GM18507 (cell line): Measurements from ENCODE around the gene FGA.

ENCODE experiments used
- DNase-seq: peaks from one replicate; pipeline ENCODE4 v3.0.0; 2011; ENCODE audit warnings: low read depth; ENCODE audit not compliant: insufficient read length; ENCODE audit errors: extremely low spot score
- FAIRE-seq: peaks from 2 replicates; lab custom pipeline; 2011; peaks lifted over from hg19 to GRCh38; lab: Jason Lieb, UNC

FGA gene

DNA sequence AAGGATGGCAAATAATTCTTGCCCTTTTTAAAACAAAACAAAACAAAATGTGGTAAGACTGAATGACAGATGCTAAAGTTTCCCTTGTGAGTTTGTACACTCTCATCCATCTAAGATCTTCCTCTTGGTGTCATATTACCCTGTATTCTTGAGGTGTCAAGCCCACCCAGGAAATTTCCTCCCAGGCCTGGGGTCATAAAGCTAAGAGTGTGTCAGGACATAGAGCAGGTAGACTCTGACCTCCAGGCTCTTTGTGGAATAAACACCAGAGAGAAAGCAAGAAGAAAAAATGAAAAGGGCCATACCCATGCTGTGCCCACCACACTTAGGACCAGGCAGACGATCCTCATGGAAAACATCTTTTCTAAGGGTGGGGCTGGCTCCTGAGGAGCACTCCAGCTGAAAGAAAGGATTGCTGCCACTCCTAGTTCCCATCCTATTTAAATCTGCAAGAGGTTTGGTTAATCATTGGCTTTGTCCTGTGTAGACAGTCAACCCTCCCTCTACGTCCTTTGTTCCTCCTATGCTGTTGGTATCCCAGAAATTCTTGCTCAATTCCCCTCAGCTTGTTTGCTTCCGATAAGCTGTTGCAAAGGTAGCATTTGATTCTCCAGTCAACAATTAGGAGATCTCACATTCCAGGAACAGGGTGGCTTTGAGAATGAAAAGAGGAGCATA is at the start of gene FGA:
TSS of gene FGA (minus strand) at position 414 of the 678 bp plus-strand sequence. CDS start at position 359, 55 bp downstream.
- DNase-seq (no peak), FAIRE-seq (no peak)

DNA sequence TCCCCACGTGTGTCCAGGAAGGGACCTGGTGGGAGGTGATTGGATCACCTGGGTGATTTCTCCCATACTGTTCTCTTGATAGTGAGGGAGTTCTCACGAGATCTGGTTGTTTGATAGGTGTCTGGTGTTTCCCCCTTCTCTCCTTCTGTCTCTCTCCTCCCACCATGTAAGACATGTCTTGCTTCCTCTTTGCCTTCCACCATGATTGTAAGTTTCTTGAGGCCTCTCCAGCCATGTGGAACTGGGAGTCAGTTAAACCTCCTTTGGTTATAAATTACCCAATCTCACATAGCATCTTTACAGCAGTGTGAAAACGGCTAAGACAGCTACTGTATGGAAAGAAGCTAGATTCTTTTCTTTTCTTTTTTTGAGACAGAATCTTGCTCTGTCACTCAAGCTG is 43.5 kb upstream of the FGA start:
- DNase-seq (no peak), FAIRE-seq (peak; percentile 68)

DNA sequence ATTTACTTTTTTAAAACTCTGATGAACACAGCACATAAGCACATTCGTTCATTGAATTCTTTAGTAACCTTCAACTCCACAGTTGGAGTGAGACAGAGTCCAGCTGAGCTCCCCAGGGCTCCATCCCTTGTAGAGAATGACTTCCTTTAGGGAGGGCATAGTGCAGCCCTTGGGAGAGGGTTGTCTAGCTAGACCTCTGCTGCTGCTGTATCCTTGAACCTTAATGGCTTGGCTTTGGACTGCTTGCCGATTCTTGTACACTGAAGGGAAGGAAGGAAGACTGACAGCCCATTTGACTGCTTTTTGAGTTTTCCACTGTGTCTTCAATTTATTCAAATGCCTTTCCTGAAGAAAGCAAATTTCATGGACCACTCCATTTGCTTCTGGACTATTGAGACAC is 41.3 kb upstream of the FGA start:
- DNase-seq (no peak), FAIRE-seq (no peak)

DNA sequence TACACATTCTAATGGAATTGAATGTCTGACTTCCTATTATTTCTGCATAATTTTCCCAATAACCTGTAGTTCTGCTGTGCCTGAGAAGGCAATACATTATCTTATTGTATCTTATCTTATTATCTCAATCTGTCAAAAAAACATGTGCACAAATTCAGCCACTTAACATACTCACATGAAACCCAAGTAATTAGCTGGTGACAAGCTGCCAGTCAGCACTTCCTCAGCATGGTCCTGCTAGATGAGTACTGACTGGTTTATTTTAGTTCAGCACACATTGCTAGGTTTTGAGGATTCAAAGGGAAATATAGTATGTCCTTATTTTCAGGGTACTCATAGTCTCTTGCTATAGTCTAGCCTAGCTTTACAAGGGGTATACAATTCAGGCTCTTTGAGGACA is 39.8 kb upstream of the FGA start:
- FAIRE-seq: no peak

DNA sequence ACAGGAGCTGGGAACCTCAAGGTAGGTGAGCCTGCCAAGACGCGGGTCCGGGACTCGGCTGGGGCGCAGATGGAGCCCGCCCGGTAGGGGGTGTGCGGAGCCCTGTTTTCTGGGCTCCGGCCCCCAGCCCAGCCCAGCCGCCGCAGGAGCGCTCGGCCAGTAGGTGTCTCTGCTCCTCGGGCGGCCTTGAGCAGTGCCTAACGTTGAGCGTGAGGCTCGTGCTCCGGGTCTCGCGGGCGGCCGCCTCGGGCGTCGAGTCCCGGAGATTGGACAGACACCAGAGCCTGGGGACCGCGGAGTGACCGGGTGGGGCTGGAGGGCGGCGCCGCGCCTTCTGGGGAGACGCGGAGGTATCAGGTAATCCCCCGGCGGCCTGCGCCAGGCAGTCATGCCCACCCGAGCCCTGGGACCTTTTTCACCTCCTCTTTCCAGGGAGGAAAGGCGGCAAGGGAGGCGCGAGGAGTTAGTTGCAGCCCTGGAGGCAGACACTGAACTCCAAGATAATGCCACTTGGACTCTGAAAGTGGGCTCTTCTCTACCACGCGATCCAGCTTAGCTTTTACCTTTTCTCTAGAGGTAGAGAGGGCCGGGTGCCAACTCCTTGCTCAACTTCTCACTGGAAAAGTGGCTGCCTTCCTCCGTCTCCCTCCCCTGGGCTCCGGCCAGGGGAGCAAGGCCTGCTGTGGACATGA is 36.4 kb upstream of the FGA start:
- FAIRE-seq (no peak), DNase-seq (peak; percentile 18)

More for the DNA sequence above, 39.8 kb upstream of the FGA start:
- DNase-seq: no peak

DNA sequence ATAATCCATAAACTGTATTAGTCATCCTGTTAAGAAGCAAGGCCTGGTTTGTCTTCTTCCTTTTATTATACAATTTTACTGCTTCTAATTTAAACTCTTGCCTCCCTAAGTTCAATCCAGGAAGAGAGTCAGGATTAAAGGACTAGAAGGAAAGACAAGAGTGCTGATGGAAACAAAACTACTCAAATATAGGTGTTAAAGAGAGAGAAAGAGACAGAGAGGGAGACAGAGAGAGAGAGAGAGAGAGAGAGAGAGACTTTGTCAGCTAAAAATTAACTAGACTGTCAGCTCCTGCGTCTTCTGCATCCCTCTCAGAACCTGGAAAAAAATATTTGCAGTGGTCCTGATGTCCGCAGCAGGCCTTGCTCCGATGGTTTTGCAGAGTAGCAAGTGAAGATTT is 35.4 kb upstream of the FGA start:
- FAIRE-seq (no peak), DNase-seq (no peak)

DNA sequence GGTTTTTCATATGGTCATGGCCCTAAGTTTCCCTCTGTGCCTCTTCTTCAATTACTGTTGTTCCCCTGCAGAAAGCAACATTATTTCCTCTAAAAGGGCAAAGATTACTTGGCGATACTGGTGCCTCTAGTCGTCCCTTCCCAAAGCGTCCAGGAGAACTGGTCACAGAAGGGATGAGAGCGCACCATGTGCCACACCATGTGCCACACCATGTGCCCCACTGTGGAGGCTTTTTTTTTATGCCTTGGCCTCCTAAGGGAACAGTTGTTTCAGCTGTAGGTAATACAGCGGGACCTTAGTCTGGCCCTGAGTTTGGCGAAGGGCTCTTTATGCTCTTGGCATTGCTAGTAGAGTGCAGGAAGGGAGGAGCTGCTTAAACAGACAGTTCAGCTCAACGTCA is 33.5 kb upstream of the FGA start:
- FAIRE-seq: no peak

DNA sequence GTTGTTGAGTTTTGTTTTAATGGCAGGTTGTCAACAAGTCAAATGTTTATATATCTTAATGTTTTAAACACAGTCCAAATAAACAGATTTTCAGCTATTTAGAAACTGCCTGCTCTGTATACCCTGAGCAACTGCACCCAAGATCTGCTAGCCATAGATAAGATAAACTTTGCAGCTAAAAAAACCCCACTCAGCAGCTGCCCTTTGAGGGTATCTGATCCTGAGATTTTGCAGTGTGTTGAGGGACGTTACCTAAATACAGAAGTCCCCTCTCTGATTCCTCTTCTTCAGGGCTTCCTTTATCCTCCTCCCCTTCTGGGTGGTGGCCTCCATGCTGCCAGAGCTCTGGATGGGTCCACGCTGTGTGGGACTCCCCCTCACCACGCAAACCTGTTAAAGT is 32.9 kb upstream of the FGA start:
- DNase-seq (no peak), FAIRE-seq (no peak)

More for the DNA sequence above, 33.5 kb upstream of the FGA start:
- DNase-seq: no peak

DNA sequence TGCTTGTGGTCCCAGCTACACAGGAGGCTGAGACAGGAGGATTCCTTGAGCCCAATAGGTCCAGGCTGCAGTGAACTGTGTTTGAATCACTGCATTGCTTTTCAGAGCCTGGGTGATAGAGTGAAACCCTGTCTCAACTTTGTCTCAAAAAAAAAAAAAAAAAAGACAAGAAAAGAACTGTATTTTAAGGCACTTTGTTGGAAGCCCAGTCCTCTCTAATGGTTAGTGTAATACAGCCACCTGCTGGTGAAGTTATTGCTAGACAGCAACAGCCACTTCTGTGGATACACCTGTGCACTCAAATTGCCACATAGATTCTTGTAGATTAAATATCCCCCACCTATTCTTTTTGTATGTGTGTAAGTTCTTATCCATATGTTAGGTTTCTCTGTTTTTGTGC is 32.1 kb upstream of the FGA start:
- FAIRE-seq (peak; percentile 79), DNase-seq (no peak)

DNA sequence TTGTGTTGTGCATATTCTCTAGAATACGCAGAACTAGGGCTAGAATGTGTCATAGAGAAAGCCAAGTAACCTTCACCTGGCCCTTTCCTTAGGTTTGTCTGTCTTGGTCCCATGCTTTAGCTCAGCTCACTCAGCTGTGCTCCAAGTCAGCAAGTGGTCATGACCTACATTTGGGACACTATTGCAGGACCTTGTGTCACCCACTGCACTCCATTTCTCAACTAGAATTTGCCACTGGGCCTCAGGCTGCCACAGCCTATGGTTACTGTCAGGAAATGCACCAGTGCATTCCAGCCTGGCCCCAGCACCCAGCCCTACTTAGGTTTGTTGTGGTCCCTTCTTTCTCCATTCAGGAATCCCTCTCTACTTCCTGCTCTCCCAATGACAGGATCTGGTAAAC is 29.6 kb upstream of the FGA start:
- DNase-seq (no peak), FAIRE-seq (no peak)

DNA sequence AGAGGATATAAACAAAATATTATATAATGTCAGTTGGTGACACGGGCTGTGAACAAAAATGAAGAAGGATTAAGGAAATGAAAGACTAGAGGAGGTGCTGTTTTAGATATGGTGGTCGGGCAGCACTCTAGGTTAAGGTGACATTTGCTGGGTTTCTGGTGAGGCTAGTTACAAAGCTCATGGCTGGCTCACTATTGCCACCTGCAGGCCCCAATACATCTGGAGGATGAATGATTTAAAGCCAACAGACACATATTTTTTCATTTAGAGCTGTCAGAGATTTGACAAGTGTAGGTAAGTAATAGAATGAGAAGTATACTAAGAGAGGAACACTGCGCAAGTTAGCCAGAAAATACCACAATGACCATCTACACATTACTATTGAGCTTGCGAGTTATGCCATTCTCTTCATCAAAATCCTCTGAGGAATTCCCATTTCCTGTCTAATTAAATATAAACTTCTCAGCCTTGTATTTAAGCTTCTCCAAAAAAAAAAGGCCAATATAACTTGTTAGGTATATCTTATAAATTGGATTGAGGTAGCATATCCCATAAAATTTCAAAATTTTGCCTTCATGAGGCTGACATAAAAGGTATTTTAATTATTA is 28.3 kb upstream of the FGA start:
- FAIRE-seq: peak; percentile 78
- DNase-seq: no peak

DNA sequence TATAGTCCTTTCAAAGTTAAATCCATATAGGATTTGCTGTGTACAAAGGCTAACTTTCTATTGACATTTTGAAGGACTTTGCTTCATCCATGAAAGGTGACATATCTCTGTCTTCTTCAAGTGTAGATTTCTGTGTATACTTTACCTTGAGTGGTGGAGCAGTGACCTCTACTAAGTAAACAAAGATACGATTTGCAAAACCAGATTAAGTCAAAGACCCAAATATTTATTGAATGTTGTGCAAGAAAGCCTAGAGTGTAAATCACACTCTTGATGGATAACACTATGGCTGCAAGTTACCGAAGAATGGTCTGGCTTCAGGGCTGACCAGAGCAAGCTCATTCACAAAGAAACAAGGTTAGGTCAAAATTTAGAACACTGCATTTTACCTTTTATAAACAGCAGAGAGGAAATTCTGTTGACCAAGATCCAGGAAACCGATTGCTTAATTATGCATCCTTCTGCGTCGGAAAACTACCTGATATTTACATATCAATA is 27.3 kb upstream of the FGA start:
- DNase-seq: no peak
- no peak for FAIRE-seq

DNA sequence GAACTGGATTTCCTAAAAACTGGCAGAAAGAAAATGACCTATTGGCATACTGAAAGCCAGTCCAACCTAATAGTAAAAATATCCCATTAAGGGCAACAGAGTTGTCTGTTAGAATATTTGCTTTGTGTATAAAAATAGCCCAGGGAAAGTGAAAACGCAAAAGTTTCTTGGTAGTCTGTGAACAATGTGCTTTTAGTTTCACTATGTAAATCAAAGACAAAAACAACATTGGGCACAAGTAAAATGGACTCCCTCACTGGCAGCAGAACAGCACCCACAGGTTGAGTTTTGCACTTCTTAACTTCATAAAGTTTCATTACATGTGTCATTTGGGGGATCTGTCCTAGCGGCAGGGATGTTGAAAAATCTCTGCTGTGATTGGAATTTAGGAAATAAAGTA is 26.2 kb upstream of the FGA start:
- peak; percentile 85 for FAIRE-seq
- no peak for DNase-seq

DNA sequence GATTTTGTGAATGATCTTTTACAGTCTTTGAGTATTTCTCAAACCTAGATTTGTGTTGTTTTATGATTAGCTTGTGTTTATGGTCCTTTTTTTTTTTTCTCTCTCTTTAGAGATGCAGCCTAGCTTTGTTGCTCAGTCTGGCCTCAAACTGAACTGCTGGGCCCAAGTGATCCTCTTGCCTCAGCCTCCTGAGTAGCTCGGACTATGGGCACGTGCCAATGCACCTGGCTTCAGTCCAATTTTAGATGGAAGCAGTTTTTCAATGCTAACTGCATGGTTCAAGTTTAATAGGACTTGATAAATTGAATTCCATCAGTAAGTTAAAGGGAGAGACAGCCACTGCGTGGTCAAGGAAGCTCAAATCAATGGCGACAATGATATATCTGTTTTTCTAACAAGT is 25.7 kb upstream of the FGA start:
- DNase-seq: no peak
- no peak for FAIRE-seq

DNA sequence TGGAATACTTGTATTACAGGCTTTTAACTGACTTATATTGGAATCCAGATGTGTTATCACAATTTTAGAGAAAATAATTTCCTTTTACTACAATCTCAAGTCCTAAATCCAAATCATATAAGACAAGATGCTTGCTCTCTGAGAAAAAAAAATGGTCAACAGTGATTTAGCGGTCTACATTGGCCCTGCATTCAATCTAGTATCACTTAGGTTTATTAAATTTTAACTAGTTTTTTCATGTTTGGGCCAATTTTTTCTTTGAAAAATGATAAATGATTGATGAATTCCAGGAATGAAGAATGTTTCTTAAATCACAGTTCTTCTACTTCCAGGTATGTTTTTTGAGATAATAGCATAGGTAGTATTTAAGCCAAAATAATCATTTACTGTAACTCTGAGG is 24.7 kb upstream of the FGA start:
- FAIRE-seq (no peak), DNase-seq (no peak)

DNA sequence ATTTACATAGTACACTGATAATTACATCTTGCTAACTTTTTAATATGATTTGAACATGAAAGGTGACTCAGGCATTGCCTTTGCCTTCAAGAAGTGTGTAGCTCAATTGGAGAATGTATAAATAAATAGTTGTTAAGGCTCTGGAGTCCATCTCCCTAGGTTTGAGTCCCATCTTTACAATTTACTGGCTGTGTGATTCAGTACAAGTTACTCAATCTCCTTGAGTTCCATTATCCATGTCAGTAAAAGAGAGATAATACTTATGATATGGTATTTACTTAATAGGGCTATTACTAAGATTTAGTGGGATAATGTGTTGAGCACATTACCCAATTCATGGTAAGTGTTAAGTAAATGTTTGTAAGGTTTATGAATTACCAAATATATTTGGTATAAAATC is 23.8 kb upstream of the FGA start:
- FAIRE-seq (no peak), DNase-seq (no peak)

DNA sequence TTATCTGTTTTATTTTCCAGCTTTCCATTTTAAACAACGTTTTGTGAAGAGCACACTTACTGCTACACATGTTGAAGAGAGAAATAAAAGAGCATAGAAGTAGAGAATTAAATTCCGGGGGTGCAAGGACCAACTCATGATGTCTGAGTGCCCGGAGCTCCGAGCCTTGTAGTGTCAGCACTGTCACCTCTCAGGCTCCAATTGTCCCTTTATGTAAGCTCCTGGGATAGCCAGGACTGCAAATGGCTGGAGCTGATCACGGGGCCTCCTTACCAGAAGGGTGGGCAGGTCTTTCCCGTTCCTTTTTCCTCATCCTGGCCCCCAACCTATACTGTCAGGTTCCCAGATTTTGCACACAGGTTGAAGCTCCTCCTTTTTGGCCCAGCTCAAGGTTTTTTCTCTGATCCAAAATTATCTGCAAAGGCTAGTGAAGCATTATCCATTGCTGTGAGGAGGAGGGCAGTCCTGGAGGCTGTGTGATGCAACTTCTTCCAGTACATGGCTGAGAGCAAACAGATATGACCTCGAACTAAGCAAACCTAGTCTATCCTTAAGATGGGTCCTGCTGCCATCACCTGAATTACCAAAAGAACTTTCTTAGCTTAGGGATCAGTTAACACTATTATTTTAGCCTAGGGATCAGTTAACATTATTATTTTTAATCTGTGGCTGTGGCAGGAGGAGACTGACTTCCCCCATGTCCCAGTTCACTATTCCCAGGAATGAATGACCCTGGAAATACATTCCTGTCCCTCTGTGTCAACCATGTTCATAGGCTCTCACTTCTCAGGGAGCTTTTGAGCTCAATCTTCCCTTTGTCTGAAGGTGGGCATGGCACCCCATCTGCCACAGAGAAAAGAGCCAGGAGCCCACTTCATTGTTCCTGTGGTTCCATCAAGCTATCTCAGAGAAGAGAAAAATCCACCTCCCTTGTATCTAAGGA is 22.2 kb upstream of the FGA start, which contains the start of gene FGG:
TSS of gene FGG (minus strand) at position 185 of the 943 bp plus-strand sequence. CDS start at position 138, 47 bp downstream.
- DNase-seq (no peak), FAIRE-seq (no peak)

DNA sequence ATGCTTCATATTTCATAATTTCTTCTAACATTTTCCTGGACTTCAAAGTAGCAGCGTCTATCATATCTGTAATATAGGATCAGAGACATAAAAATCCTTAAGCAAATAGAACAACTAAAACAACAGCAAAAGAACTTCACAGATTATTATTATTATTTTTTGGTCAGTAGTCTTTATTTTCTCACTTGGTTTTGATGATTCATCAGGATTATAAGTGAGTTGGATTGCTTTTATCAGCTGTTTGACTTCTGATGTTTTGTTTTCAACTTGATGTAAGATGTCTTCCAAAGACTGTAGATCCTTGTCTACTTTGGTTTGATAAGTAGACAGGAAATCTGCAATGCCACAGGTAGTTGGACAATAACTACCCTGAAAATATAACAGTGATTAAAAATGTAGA is 21.3 kb upstream of the FGA start:
- no peak for DNase-seq
- no peak for FAIRE-seq

DNA sequence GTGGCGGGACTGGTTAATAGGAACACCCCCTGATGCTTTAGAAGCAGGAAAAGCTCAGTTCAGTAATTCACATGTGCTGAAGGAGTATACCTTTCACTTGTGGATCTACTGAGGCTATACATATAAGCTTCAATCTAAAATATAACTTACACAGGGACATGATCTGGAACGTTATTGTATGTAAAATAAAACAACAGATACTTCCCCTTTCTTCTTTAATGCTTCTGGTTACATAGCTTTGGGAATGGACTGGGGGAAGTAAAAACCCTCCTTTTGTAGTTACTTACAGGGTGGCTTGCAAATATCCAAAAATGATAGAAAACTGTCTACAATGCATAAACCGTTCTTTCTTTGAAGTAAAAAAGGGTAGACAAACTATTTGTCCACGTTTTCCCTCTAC is 20.0 kb upstream of the FGA start:
- FAIRE-seq: no peak

DNA sequence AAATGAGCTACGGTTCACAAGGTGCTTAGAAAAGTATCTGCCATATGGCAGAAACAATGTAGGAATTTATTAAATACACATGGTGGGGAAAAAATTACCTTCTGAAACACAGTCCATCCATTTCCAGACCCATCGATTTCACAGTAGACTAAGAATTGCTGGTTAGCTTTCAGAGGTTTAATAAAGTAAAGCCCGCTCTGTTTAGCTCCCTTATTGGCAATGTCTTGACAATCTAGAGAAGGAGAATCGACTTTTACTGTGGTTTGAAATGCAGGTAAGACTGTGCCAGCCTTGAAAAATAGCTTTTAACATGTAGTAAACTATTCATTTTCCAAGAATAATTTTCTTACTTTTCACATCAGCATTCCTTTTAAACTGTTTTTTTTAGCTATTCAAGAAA is 19.0 kb upstream of the FGA start:
- DNase-seq (no peak), FAIRE-seq (no peak)

More for the DNA sequence above, 20.0 kb upstream of the FGA start:
- DNase-seq: no peak
